ENCODE data around the gene COX20. TPM values are rescaled to one million over a fixed set of nuclear protein-coding genes. Genes with fewer than 3 reads are reported as not detected.

Gene COX20
- polyA plus RNA-seq, 1 of the 3 experiments (the other 2 are of a cell fraction) = 24.8 TPM

DNA sequence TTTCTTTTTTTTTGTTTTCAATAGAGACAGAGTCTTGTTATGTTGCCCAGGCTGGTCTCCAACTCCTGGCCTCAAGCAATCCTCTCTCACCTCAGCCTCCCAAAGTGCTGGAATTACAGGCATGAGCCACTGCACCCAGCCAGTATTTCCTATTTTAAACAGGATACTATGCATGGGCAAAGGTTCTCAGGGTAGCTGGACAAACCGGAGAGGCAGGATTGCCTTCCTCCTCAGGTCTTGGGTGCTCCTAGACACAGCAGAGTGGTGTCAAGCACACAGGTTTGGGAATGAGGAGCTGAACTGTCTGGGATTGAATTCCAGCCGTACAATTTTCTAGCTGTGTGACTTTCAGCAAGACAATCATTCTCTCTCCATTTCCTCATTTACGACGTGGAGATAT, 51.8 kb downstream of the COX20 start:
- no peaks in the 10 kb centered on the region for H3K9me2 ChIP-seq
- ChIA-PET CTCF (interaction anchor here (1.7 kb wide), 1 partner anchor 12 kb away, joined by 4 read pairs; no protein-coding TSS in a partner anchor), POLR2A (no interaction called here)
- no peak overlapping the region for H3K4me2 ChIP-seq
- H3K79me2 ChIP-seq (ENCODE audit: insufficient read depth) = no peaks in the 10 kb centered on the region
- no peaks in the 10 kb centered on the region for H3K9me3 ChIP-seq
- TF ChIP-seq, protein P1, sequence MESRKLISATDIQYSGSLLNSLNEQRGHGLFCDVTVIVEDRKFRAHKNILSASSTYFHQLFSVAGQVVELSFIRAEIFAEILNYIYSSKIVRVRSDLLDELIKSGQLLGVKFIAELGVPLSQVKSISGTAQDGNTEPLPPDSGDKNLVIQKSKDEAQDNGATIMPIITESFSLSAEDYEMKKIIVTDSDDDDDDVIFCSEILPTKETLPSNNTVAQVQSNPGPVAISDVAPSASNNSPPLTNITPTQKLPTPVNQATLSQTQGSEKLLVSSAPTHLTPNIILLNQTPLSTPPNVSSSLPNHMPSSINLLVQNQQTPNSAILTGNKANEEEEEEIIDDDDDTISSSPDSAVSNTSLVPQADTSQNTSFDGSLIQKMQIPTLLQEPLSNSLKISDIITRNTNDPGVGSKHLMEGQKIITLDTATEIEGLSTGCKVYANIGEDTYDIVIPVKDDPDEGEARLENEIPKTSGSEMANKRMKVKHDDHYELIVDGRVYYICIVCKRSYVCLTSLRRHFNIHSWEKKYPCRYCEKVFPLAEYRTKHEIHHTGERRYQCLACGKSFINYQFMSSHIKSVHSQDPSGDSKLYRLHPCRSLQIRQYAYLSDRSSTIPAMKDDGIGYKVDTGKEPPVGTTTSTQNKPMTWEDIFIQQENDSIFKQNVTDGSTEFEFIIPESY (IDR thresholded peaks at IDR 0.05; ENCODE audit: borderline replicate concordance, low read depth) = no peak
- TF ChIP-seq TCF12 (IDR thresholded peaks at IDR 0.05) (no peak), SMC3 (IDR thresholded peaks at IDR 0.05; ENCODE audit: low read depth, low read length) (no peak), JUND (IDR thresholded peaks at IDR 0.05) (no peak), RXRA (IDR thresholded peaks at IDR 0.05; ENCODE audit: borderline replicate concordance, low read depth) (no peak), RAD21 (IDR thresholded peaks at IDR 0.05; ENCODE audit: low read length) (no peak), GATA2 (CRISPR knock-in tag; IDR thresholded peaks at IDR 0.05) (no peak)
- TF ChIP-seq, protein P2, sequence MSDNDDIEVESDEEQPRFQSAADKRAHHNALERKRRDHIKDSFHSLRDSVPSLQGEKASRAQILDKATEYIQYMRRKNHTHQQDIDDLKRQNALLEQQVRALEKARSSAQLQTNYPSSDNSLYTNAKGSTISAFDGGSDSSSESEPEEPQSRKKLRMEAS (IDR thresholded peaks at IDR 0.05; ENCODE audit: low read depth) = no peak
- TF ChIP-seq, protein P3, sequence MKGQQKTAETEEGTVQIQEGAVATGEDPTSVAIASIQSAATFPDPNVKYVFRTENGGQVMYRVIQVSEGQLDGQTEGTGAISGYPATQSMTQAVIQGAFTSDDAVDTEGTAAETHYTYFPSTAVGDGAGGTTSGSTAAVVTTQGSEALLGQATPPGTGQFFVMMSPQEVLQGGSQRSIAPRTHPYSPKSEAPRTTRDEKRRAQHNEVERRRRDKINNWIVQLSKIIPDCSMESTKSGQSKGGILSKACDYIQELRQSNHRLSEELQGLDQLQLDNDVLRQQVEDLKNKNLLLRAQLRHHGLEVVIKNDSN (IDR thresholded peaks at IDR 0.05; ENCODE audit: borderline replicate concordance, low read depth) = no peak
- TF ChIP-seq, protein P4, sequence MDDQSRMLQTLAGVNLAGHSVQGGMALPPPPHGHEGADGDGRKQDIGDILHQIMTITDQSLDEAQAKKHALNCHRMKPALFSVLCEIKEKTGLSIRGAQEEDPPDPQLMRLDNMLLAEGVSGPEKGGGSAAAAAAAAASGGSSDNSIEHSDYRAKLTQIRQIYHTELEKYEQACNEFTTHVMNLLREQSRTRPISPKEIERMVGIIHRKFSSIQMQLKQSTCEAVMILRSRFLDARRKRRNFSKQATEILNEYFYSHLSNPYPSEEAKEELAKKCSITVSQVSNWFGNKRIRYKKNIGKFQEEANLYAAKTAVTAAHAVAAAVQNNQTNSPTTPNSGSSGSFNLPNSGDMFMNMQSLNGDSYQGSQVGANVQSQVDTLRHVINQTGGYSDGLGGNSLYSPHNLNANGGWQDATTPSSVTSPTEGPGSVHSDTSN (IDR thresholded peaks at IDR 0.05) = no peak
- no peak overlapping the region for H3K27ac ChIP-seq (ENCODE audit: low read depth in 2 of 2, low read length in 1 of 2)
- H3K4me3 ChIP-seq (ENCODE audit: low read depth in 2 of 2, low read length in 1 of 2) = no peak overlapping the region
- no peaks in the 10 kb centered on the region for H3K27me3 ChIP-seq (ENCODE audit: insufficient read depth)
- WGBS (ENCODE audit: low lambda C conversion rate) = 74% methylated on average over 4 of the region's 4 CpGs
- no peaks in the 10 kb centered on the region for H4K20me1 ChIP-seq (ENCODE audit: insufficient read depth)
- H3K9ac ChIP-seq = no peak overlapping the region
- H3K36me3 ChIP-seq (replicated peaks in 1 of 2; ENCODE audit: control insufficient read depth in 1 of 2, insufficient read depth in 2 of 2, low read length in 1 of 2) = no peaks in the 10 kb centered on the region
- no peak for DNase-seq
- H2AFZ ChIP-seq (ENCODE audit: low read depth) = no peak overlapping the region
- H3K4me1 ChIP-seq (ENCODE audit: control insufficient read depth in 1 of 2, insufficient read depth in 2 of 2, low read depth in 1 of 2, low read length in 1 of 2) = no peaks in the 10 kb centered on the region
- no peaks in the 10 kb centered on the region for H3F3A ChIP-seq (replicated peaks; ENCODE audit: insufficient read depth)

DNA sequence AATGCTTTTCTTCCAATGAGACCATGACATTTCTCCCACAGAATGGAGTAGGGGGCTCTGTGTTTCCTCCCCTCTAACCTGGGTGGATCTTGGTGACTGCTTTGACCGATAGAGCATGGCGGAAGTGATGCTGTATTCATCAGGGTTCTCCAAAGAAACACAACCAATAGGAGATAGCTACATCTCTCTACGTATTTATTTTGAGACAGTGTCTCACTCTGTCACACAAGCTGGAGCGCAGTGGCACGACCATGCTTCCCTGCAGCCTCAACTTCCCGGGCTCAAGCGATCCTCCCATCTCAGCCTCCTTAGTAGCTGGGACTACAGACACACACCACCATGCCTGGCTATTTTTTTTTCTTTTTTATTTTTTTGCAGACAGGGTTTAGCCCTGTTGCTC, 58.4 kb downstream of the COX20 start:
- DNase-seq = no peak
- Histone ChIP-seq H3K9me3 (no peaks in the 10 kb centered on the region), H4K20me1 (ENCODE audit: insufficient read depth) (no peaks in the 10 kb centered on the region), H2AFZ (ENCODE audit: low read depth) (no peak overlapping the region), H3K4me3 (ENCODE audit: low read depth in 2 of 2, low read length in 1 of 2) (no peak overlapping the region), H3K27me3 (ENCODE audit: insufficient read depth) (no peaks in the 10 kb centered on the region), H3K9me2 (no peaks in the 10 kb centered on the region), H3K4me2 (no peak overlapping the region), H3F3A (replicated peaks; ENCODE audit: insufficient read depth) (no peaks in the 10 kb centered on the region), H3K9ac (no peak overlapping the region), H3K4me1 (ENCODE audit: control insufficient read depth in 1 of 2, insufficient read depth in 2 of 2, low read depth in 1 of 2, low read length in 1 of 2) (no peaks in the 10 kb centered on the region), H3K79me2 (ENCODE audit: insufficient read depth) (no peaks in the 10 kb centered on the region), H3K27ac (ENCODE audit: low read depth in 2 of 2, low read length in 1 of 2) (no peak overlapping the region), H3K36me3 (replicated peaks in 1 of 2; ENCODE audit: control insufficient read depth in 1 of 2, insufficient read depth in 2 of 2, low read length in 1 of 2) (no peaks in the 10 kb centered on the region)
- TF ChIP-seq NFIC (IDR thresholded peaks at IDR 0.05; ENCODE audit: borderline replicate concordance) = no peak
- TF ChIP-seq, protein P4 (IDR thresholded peaks at IDR 0.05) = no peak
- TF ChIP-seq CHD2 (IDR thresholded peaks at IDR 0.05; ENCODE audit: low read length, partially characterized antibody) = no peak
- TF ChIP-seq YY1 (IDR thresholded peaks at IDR 0.05; ENCODE audit: low read depth) = no peak
- no peak for TF ChIP-seq MEF2A (IDR thresholded peaks at IDR 0.05; ENCODE audit: borderline replicate concordance, low read depth)
- no peak for TF ChIP-seq JUND (IDR thresholded peaks at IDR 0.05)
- TF ChIP-seq TCF12 (IDR thresholded peaks at IDR 0.05) = no peak
- TF ChIP-seq MXI1 (IDR thresholded peaks at IDR 0.05; ENCODE audit: low read depth, low read length) = no peak
- TF ChIP-seq FOXJ3 (CRISPR knock-in tag; IDR thresholded peaks at IDR 0.05) = no peak
- TF ChIP-seq, protein P2 (IDR thresholded peaks at IDR 0.05; ENCODE audit: low read depth) = no peak
- TF ChIP-seq TEAD4 (IDR thresholded peaks at IDR 0.05; ENCODE audit: borderline replicate concordance, insufficient read depth) = no peak
- TF ChIP-seq, protein P5, sequence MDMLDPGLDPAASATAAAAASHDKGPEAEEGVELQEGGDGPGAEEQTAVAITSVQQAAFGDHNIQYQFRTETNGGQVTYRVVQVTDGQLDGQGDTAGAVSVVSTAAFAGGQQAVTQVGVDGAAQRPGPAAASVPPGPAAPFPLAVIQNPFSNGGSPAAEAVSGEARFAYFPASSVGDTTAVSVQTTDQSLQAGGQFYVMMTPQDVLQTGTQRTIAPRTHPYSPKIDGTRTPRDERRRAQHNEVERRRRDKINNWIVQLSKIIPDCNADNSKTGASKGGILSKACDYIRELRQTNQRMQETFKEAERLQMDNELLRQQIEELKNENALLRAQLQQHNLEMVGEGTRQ (IDR thresholded peaks at IDR 0.05; ENCODE audit: borderline replicate concordance, low read depth, low read length) = no peak
- TF ChIP-seq GABPA (IDR thresholded peaks at IDR 0.05; ENCODE audit: low read depth) = no peak
- TF ChIP-seq ELF1 (IDR thresholded peaks at IDR 0.05) = no peak
- no peak for TF ChIP-seq GATA2 (CRISPR knock-in tag; IDR thresholded peaks at IDR 0.05)
- TF ChIP-seq RCOR1 (IDR thresholded peaks at IDR 0.05; ENCODE audit: low read length) = no peak
- TF ChIP-seq EZH2phosphoT487 (IDR thresholded peaks at IDR 0.05; ENCODE audit: borderline replicate concordance, low read depth) = no peak
- ChIA-PET POLR2A (no interaction called here), CTCF (interaction anchor here (1.1 kb wide), 1 partner anchor 61 kb away, joined by 3 read pairs; no protein-coding TSS in a partner anchor)
- 92% methylated on average over 6 of the region's 7 CpGs for whole genome bisulfite sequencing (ENCODE audit: low lambda C conversion rate)
